Germinal center (tissue), 1 donor: ENCODE measurements around the gene MARVELD1.
"Not testable (repeated sequence)": the region's sequence is repeated elsewhere in the genome, so short reads cannot be mapped to it uniquely, and the experiment has no call there.

ENCODE experiments used
- DNase-seq: peaks from one replicate; pipeline ENCODE4 v3.0.0; 2012; ENCODE audit warnings: mixed read lengths, low spot score

Gene MARVELD1

GRCh38 chr10:97690133-97690532 lies 23.4 kb upstream of the MARVELD1 start:
- DNase-seq = no peak

- DNase-seq = not testable (repeated sequence)
These were observed 15.4 kb upstream of the MARVELD1 start for GRCh38 chr10:97698072-97698655.

GRCh38 chr10:97701438-97702069 lies 12.0 kb upstream of the MARVELD1 start:
- peak; percentile 76 for DNase-seq

- DNase-seq = no peak
These were observed 10.0 kb upstream of the MARVELD1 start for GRCh38 chr10:97703398-97704067.

- DNase-seq = no peak
These were observed 9.2 kb upstream of the MARVELD1 start for GRCh38 chr10:97704341-97704740.

- DNase-seq = no peak
These were observed 8.4 kb upstream of the MARVELD1 start for GRCh38 chr10:97705006-97705670.

- DNase-seq = no peak
These were observed 6.2 kb upstream of the MARVELD1 start for GRCh38 chr10:97707134-97707861.

- DNase-seq = no peak
These were observed 5.4 kb upstream of the MARVELD1 start for GRCh38 chr10:97708167-97708566.

- DNase-seq = no peak
These were observed 4.3 kb upstream of the MARVELD1 start for GRCh38 chr10:97708976-97709946.

GRCh38 chr10:97711640-97712572 lies 1.6 kb upstream of the MARVELD1 start:
- DNase-seq = no peak

- peak; percentile 72 for DNase-seq
These were observed 383 bp downstream of the MARVELD1 start for GRCh38 chr10:97713826-97714400.

- DNase-seq = peak; percentile 60
These were observed 1.1 kb downstream of the MARVELD1 start for GRCh38 chr10:97714401-97715258.

- no peak for DNase-seq
These were observed 1.8 kb downstream of the MARVELD1 start for GRCh38 chr10:97715259-97715874.

GRCh38 chr10:97717627-97718026 lies 4.1 kb downstream of the MARVELD1 start:
- DNase-seq = no peak

- DNase-seq = no peak
These were observed 4.6 kb downstream of the MARVELD1 start for GRCh38 chr10:97718178-97718577.

- DNase-seq = no peak
These were observed 5.2 kb downstream of the MARVELD1 start for GRCh38 chr10:97718659-97719142.

GRCh38 chr10:97719602-97720001 lies 6.1 kb downstream of the MARVELD1 start:
- DNase-seq = no peak
